GM23248 (cell line): ENCODE data around the gene KCNQ5.

Experiments used
- EZH2 ChIP-seq: fragments of 200-600 bp; sonication (generic); IDR thresholded peaks from 2 replicates; pipeline ENCODE4 v1.6.1; 2018; ENCODE audit warnings: antibody characterized with exemption, mild to moderate bottlenecking; ENCODE audit not compliant: insufficient read depth, poor library complexity, severe bottlenecking
- EZH2phosphoT487 ChIP-seq: fragments of 200-600 bp; sonication (generic); IDR thresholded peaks from 2 replicates; pipeline ENCODE4 v1.6.1; 2018; ENCODE audit warnings: antibody characterized with exemption, moderate library complexity, mild to moderate bottlenecking, low read depth; ENCODE audit not compliant: insufficient read depth

DNA sequence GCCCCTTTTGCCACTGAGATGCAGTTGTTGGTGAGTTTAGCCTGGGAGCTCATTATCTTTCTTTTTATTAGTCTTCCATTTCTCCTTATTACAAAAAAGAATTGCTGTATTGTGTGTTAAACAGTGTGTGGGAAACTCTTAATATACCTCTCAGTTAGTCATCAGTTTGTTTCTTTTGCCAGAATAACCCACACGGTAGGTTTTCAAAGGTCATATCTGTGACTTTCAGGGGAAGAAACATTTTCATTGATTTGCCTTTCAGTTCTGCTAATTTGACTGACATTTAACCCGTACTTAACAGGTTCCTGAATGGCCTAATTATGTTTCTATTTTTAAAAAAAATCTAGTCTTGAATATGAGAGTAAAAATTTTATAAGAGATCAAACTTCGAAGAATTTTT is 458.1 kb downstream of the KCNQ5 start:
- TF ChIP-seq EZH2phosphoT487 (no peak), EZH2 (no peak)
